ENCODE results near the gene PLS3.

GRCh38 chrX:115582616-115583495, 21.9 kb downstream of the PLS3 start:
- TF ChIP-seq RAD21 (conservative IDR thresholded peaks at IDR 0.05) (no peak), EP300 (conservative IDR thresholded peaks at IDR 0.05; ENCODE audit: poor library complexity, severe bottlenecking) (no peak), CTCF (IDR thresholded peaks at IDR 0.05; ENCODE audit: poor library complexity, severe bottlenecking) (no peak), MXI1 (conservative IDR thresholded peaks at IDR 0.05; ENCODE audit: poor library complexity, severe bottlenecking) (no peak), POLR2AphosphoS5 (IDR thresholded peaks at IDR 0.05) (no peak), TAF1 (IDR thresholded peaks at IDR 0.05; ENCODE audit: low read depth) (no peak)
